ENCODE data around the gene CPNE9.

CPNE9 gene

DNA sequence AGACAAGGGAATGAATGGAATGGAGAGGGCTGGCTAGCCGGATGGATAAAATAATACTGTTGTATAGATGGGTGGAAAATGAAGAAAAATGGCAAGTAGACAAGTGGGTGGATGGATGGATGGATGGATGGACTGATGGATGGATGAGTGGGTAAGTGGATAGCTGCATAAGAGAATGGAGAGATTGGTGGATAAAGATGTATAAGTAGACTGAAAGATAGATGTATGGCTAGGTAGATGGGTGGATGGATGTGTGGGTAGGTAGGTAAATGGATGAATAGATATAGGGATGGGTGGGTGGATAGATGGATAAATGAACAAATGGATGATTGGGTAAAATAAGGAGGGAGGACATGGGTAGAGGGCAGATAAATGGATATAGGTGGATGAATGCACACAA lies 13.9 kb downstream of the CPNE9 start:
- in situ Hi-C loops (cut with HindIII; ENCODE audit: low pct_ligation_motif_present, low sequenced_read_pairs): no loop called here
- TF ChIP-seq, protein P1, sequence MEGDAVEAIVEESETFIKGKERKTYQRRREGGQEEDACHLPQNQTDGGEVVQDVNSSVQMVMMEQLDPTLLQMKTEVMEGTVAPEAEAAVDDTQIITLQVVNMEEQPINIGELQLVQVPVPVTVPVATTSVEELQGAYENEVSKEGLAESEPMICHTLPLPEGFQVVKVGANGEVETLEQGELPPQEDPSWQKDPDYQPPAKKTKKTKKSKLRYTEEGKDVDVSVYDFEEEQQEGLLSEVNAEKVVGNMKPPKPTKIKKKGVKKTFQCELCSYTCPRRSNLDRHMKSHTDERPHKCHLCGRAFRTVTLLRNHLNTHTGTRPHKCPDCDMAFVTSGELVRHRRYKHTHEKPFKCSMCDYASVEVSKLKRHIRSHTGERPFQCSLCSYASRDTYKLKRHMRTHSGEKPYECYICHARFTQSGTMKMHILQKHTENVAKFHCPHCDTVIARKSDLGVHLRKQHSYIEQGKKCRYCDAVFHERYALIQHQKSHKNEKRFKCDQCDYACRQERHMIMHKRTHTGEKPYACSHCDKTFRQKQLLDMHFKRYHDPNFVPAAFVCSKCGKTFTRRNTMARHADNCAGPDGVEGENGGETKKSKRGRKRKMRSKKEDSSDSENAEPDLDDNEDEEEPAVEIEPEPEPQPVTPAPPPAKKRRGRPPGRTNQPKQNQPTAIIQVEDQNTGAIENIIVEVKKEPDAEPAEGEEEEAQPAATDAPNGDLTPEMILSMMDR (IDR thresholded peaks at IDR 0.05; ENCODE audit: low read depth, low read length, missing control alignments): no peak
- H3K36me3 ChIP-seq (replicated peaks): no peaks in the 10 kb centered on the region

GRCh38 chr3:9718118-9718517 lies 14.5 kb downstream of the CPNE9 start:
- no peak for DNase-seq
- in situ Hi-C loops (cut with HindIII; ENCODE audit: low pct_ligation_motif_present, low sequenced_read_pairs): no loop called here
- Histone ChIP-seq H3K4me3 (ENCODE audit: low read depth, low read length) (no peak overlapping the region), H3K36me3 (replicated peaks) (no peaks in the 10 kb centered on the region), H3K27me3 (replicated peaks) (peaks cover 3% of the 10 kb centered on the region), H3K27ac (no peak overlapping the region)
- TF ChIP-seq, protein P1 (IDR thresholded peaks at IDR 0.05; ENCODE audit: low read depth, low read length, missing control alignments): no peak

More for the DNA sequence above, 13.9 kb downstream of the CPNE9 start:
- Histone ChIP-seq H3K27me3 (replicated peaks) (peaks cover 3% of the 10 kb centered on the region), H3K4me3 (ENCODE audit: low read depth, low read length) (no peak overlapping the region), H3K27ac (no peak overlapping the region)
- no peak for DNase-seq

DNA sequence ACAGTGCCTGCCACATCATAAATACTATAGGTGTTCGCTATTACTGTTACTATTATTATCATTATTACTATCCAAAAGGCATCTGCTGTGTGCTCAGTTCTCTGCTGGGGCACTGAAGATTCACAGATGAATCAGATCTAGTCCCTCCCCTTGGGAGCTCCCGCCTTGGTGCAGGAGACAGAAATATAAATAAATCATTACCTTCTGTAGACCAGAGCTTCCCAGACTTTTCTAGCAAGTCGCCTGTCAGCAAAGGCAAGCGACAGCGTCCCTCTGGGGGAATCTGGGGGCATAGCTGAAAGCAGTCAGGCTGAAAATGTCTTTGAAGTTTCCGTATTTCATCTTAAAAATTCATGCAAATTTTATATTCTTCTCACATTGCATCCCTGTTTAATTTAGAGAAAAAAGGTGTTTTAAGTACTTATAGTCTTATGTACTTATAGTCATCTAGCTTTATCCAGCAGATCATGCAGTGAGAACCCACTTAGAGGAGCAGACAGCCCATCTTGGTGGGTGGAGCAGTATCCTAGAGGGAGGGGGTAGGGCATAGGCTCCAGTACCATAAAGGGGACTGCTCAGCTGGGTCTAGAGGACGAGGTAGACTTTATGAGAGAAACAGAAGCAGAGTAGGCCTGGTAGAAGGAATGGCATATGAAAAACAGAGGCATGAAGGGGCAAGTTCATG lies 17.5 kb downstream of the CPNE9 start:
- TF ChIP-seq, protein P1 (IDR thresholded peaks at IDR 0.05; ENCODE audit: low read depth, low read length, missing control alignments): no peak

DNA sequence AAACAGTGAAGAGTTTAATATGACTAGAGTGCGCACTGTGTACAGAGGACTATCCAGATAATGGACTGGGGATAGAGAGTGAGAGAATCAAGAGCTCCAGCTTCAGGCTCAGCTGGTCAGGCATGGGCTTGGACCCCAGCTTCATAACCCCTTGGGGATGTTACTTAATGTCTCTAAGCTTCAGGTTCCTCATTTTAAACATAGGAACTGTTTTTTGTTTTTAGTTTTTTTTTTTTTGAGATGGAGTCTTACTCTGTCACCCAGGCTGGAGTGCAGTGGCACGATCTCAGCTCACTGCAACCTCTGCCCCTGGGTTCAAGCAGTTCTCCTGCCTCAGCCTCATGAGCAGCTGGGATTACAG lies 18.0 kb downstream of the CPNE9 start:
- DNase-seq: no peak
- Histone ChIP-seq H3K27me3 (replicated peaks) (peaks cover 3% of the 10 kb centered on the region), H3K36me3 (replicated peaks) (no peaks in the 10 kb centered on the region), H3K4me3 (ENCODE audit: low read depth, low read length) (no peak overlapping the region), H3K27ac (no peak overlapping the region)
- TF ChIP-seq, protein P1 (IDR thresholded peaks at IDR 0.05; ENCODE audit: low read depth, low read length, missing control alignments): no peak
- in situ Hi-C loops (cut with HindIII; ENCODE audit: low pct_ligation_motif_present, low sequenced_read_pairs): no loop called here

More for the DNA sequence above, 17.5 kb downstream of the CPNE9 start:
- Histone ChIP-seq H3K27me3 (replicated peaks) (peaks cover 3% of the 10 kb centered on the region), H3K27ac (no peak overlapping the region), H3K36me3 (replicated peaks) (no peaks in the 10 kb centered on the region), H3K4me3 (ENCODE audit: low read depth, low read length) (no peak overlapping the region)
- DNase-seq: no peak
- in situ Hi-C loops (cut with HindIII; ENCODE audit: low pct_ligation_motif_present, low sequenced_read_pairs): no loop called here

DNA sequence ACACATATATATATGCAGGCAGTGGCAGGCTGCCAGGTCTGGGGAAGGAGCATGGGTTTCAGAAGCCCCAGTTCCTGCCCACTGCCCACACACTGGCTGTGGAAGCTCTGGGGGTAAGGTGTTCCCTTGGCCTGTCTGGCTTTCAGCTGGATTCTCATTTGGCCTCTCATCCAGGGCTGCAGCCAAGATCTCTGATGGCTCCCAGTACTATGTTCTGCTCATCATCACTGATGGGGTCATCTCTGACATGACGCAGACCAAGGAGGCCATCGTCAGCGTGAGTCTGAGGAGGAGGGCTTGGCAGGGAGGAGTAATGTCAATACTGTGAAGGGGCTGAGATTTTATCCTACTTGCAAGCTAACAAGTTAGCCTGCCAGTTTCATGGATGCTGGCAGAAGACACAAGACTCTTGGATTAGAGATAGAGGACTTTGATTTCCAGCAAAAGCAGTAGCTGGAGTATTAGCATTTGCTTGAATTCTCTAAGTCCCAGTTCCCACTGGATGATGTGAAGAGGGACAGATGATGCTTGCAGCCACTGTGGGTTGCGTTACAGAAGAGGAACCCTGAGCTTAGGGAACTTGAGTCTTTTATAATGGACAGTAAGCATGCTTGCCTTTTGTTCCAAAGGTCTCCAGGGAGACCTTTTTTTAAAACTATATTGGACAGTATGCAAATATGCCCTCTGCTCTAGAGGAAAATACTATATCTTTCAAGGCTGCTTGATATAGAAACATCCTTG lies 22.3 kb downstream of the CPNE9 start:
- H3K27me3 ChIP-seq (replicated peaks): peaks cover 3% of the 10 kb centered on the region
- H3K36me3 ChIP-seq (replicated peaks): no peaks in the 10 kb centered on the region
- H3K27ac ChIP-seq: no peak overlapping the region
- in situ Hi-C loops (cut with HindIII; ENCODE audit: low pct_ligation_motif_present, low sequenced_read_pairs): no loop called here
- TF ChIP-seq, protein P1 (IDR thresholded peaks at IDR 0.05; ENCODE audit: low read depth, low read length, missing control alignments): no peak
- H3K4me3 ChIP-seq (ENCODE audit: low read depth, low read length): no peak overlapping the region
- DNase-seq: no peak

All from brain microvascular endothelial cell (primary cell).